Measurements from ENCODE around the gene SH3RF2. TPM values are rescaled to one million over a fixed set of nuclear protein-coding genes. Genes with fewer than 3 reads are reported as not detected.

The SH3RF2 gene
- total and polyA plus RNA-seq, 2 of the 13 experiments (the other 11 are each of a cell fraction or from before 2014, with no cell fraction given) = 2.6 to 3.7 TPM

- intact Hi-C loops (cut with micrococcal nuclease; ENCODE audit: unreplicated experiment) = no loop called here
- DNase-seq (ENCODE audit: low spot score) (no peak), FAIRE-seq (no peak), ATAC-seq (no peak)
- no peaks in the 10 kb centered on the region for H4K20me1 ChIP-seq (ENCODE audit: insufficient read depth, low read length)
- ChIA-PET POLR2A (no interaction called here), CTCF (ENCODE audit: low intra/inter-chr PET ratio, low total read pairs) (no interaction called here)
- no peak overlapping the region for H3K4me3 ChIP-seq (replicated peaks in 1 of 3; ENCODE audit: insufficient read depth in 1 of 3, low read depth in 2 of 3, low read length in 3 of 3)
- H3K27me3 ChIP-seq (ENCODE audit: control insufficient read depth in 1 of 2, insufficient read depth in 2 of 2, low read length in 2 of 2) = no peaks in the 10 kb centered on the region
- H2AFZ ChIP-seq (ENCODE audit: low read length) = no peak overlapping the region
- no peaks in the 10 kb centered on the region for H3K9me3 ChIP-seq (ENCODE audit: low read length)
- no peak overlapping the region for H3K9ac ChIP-seq (ENCODE audit: insufficient read depth, low read depth, low read length)
- TF ChIP-seq CHD4 (IDR thresholded peaks at IDR 0.05; ENCODE audit: borderline replicate concordance, low read length) (no peak), PAF1 (CRISPR knock-in tag; IDR thresholded peaks at IDR 0.05) (no peak), ZNF629 (CRISPR knock-in tag; conservative IDR thresholded peaks at IDR 0.05) (0 out of 2 replicates have a peak, but pooled peaks have one; percentile 12), ZNF431 (CRISPR knock-in tag; IDR thresholded peaks at IDR 0.05; ENCODE audit: borderline replicate concordance, low read depth) (no peak), MZF1 (CRISPR knock-in tag; IDR thresholded peaks at IDR 0.05; ENCODE audit: borderline replicate concordance) (no peak), ZNF567 (CRISPR knock-in tag; IDR thresholded peaks at IDR 0.05; ENCODE audit: borderline replicate concordance) (no peak)
- no peak overlapping the region for H3K27ac ChIP-seq (ENCODE audit: extremely low read length, insufficient read depth, low read length)
- H3K36me3 ChIP-seq (replicated peaks in 1 of 2; ENCODE audit: control insufficient read depth in 1 of 2, insufficient read depth in 2 of 2, low read length in 2 of 2) = no peaks in the 10 kb centered on the region
- H3K79me2 ChIP-seq (ENCODE audit: insufficient read depth, low read length) = no peaks in the 10 kb centered on the region
- no TSS peak for BruUV-seq (replicated peaks)
- in situ Hi-C loops (cut with HindIII; ENCODE audit: extremely low pct_ligation_motif_present, low pct_unique_long_range_greater_than_20kb) = no loop called here
- no peaks in the 10 kb centered on the region for H3K4me1 ChIP-seq (ENCODE audit: insufficient read depth, low read length)
- H3K4me2 ChIP-seq (ENCODE audit: low read depth, low read length) = no peak overlapping the region
These were observed 152.9 kb downstream of the SH3RF2 start for GRCh38 chr5:146089287-146089686.

DNA sequence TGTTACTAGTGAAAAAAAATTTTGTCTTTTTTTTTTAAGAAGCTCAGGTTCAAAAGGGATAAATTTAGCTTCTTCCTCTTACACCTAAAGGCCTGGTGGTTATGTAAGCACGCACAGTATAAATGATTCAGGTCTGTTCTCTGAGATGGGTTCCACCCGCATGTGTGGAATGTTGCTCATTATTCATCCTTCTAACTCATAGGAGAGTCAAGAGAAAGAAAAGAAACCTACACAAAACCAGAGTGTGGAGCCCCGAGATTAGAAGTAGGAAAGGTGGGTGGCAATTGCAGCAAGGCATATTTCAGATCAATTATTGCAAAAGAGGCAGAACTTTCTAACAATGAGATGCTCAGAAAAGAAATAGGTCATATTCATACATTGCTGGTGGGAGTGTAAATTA, 155.5 kb downstream of the SH3RF2 start:
- Histone ChIP-seq H3K9me3 (ENCODE audit: low read length) (no peaks in the 10 kb centered on the region), H2AFZ (ENCODE audit: low read length) (no peak overlapping the region), H4K20me1 (ENCODE audit: insufficient read depth, low read length) (no peaks in the 10 kb centered on the region), H3K9ac (ENCODE audit: insufficient read depth, low read depth, low read length) (no peak overlapping the region), H3K4me2 (ENCODE audit: low read depth, low read length) (no peak overlapping the region), H3K27ac (ENCODE audit: extremely low read length, insufficient read depth, low read length) (no peak overlapping the region), H3K79me2 (ENCODE audit: insufficient read depth, low read length) (no peaks in the 10 kb centered on the region), H3K36me3 (replicated peaks in 1 of 2; ENCODE audit: control insufficient read depth in 1 of 2, insufficient read depth in 2 of 2, low read length in 2 of 2) (no peaks in the 10 kb centered on the region), H3K27me3 (ENCODE audit: control insufficient read depth in 1 of 2, insufficient read depth in 2 of 2, low read length in 2 of 2) (no peaks in the 10 kb centered on the region), H3K4me1 (ENCODE audit: insufficient read depth, low read length) (no peaks in the 10 kb centered on the region), H3K4me3 (replicated peaks in 1 of 3; ENCODE audit: insufficient read depth in 1 of 3, low read depth in 2 of 3, low read length in 3 of 3) (no peak overlapping the region)
- in situ Hi-C loops (cut with HindIII; ENCODE audit: extremely low pct_ligation_motif_present, low pct_unique_long_range_greater_than_20kb) = no loop called here
- TF ChIP-seq ZSCAN21 (CRISPR knock-in tag; IDR thresholded peaks at IDR 0.05; ENCODE audit: borderline replicate concordance) = no peak
- no peak for TF ChIP-seq SMYD3 (CRISPR knock-in tag; IDR thresholded peaks at IDR 0.05)
- TF ChIP-seq HINFP (CRISPR knock-in tag; IDR thresholded peaks at IDR 0.05; ENCODE audit: low read depth) = no peak
- no peak for TF ChIP-seq ONECUT2 (CRISPR knock-in tag; IDR thresholded peaks at IDR 0.05)
- TF ChIP-seq MAFG (CRISPR knock-in tag; IDR thresholded peaks at IDR 0.05) = no peak
- TF ChIP-seq U2AF2 (IDR thresholded peaks at IDR 0.05; ENCODE audit: low read depth, low read length) = no peak
- no peak for TF ChIP-seq NFIC (IDR thresholded peaks at IDR 0.05; ENCODE audit: low read length)
- TF ChIP-seq KMT2B (CRISPR knock-in tag; IDR thresholded peaks at IDR 0.05) = no peak
- no peak for TF ChIP-seq TAF1 (CRISPR knock-in tag; IDR thresholded peaks at IDR 0.05)
- TF ChIP-seq ZNF263 (CRISPR knock-in tag; IDR thresholded peaks at IDR 0.05) = no peak
- no peak for TF ChIP-seq ZXDC (CRISPR knock-in tag; IDR thresholded peaks at IDR 0.05)
- no TSS peak for BruUV-seq (replicated peaks)
- 75% methylated on average over 3 of the region's 3 CpGs for WGBS (ENCODE audit: low lambda C conversion rate)
- FAIRE-seq = no peak
- ChIA-PET CTCF (ENCODE audit: low intra/inter-chr PET ratio, low total read pairs) (no interaction called here), POLR2A (no interaction called here)
- no peak for ATAC-seq
- DNase-seq (ENCODE audit: low spot score) = no peak
- intact Hi-C loops (cut with micrococcal nuclease; ENCODE audit: unreplicated experiment) = no loop called here
